Fibroblast of mammary gland (primary cell): ENCODE results near the gene NCKAP5L.

Source experiments
- DNase-seq: peaks from one replicate; pipeline ENCODE4 v3.0.0-alpha.2; 2010; ENCODE audit warnings: low read depth
- H3K4me3 ChIP-seq: 2 replicates; pipeline ENCODE4 v1.5.1; 2011; ENCODE audit warnings: low read depth, mild to moderate bottlenecking, low read length, moderate library complexity; ENCODE audit not compliant: control insufficient read depth
- CTCF ChIP-seq: conservative IDR thresholded peaks from 2 replicates; pipeline ENCODE4 v1.5.1; 2011; ENCODE audit warnings: low read depth, low read length, inconsistent platforms; ENCODE audit not compliant: control insufficient read depth, insufficient read depth

Gene NCKAP5L

GRCh38 chr12:49798248-49798647 lies 30.0 kb downstream of the NCKAP5L start:
- no peak overlapping the region for H3K4me3 ChIP-seq

GRCh38 chr12:49797449-49797776 lies 30.8 kb downstream of the NCKAP5L start:
- no peak overlapping the region for H3K4me3 ChIP-seq
- no peak for TF ChIP-seq CTCF
- DNase-seq: no peak

More at GRCh38 chr12:49798248-49798647, 30.0 kb downstream of the NCKAP5L start:
- DNase-seq: no peak
- TF ChIP-seq CTCF: no peak

GRCh38 chr12:49796606-49797448 lies 31.4 kb downstream of the NCKAP5L start:
- H3K4me3 ChIP-seq: no peak overlapping the region
- no peak for DNase-seq
- no peak for TF ChIP-seq CTCF

GRCh38 chr12:49796155-49796554 lies 32.1 kb downstream of the NCKAP5L start:
- no peak for DNase-seq
- no peak for TF ChIP-seq CTCF
- H3K4me3 ChIP-seq: no peak overlapping the region

- DNase-seq: no peak
- TF ChIP-seq CTCF: no peak
- no peak overlapping the region for H3K4me3 ChIP-seq
These were observed 32.5 kb downstream of the NCKAP5L start for GRCh38 chr12:49795654-49796105.

GRCh38 chr12:49794811-49795653 lies 33.2 kb downstream of the NCKAP5L start:
- H3K4me3 ChIP-seq: no peak overlapping the region
- no peak for DNase-seq
- TF ChIP-seq CTCF: no peak
